ENCODE results near the gene TNFSF12. TPM values are rescaled to one million over a fixed set of nuclear protein-coding genes. Genes with fewer than 3 reads are reported as not detected.

Gene TNFSF12
- total and polyA plus RNA-seq, 3 donors from 2014 or later: 17.0 to 21.5 (median 20.6) TPM

- Histone ChIP-seq H3K27me3 (no peaks in the 10 kb centered on the region), H3K4me1 (peaks cover 33% of the 10 kb centered on the region), H3K9me3 (no peaks in the 10 kb centered on the region), H3K27ac (peak overlapping the region; percentile 90 to 94), H3K36me3 (ENCODE audit: low read depth, missing control alignments) (no peaks in the 10 kb centered on the region), H3K4me3 (peak overlapping the region; percentile 52 to 72)
- intact Hi-C loops (cut with DNase I; ENCODE audit: low total_unique reads): no loop called here
- 49 to 61% methylated on average over 27 to 36 of the region's 36 CpGs for WGBS, 2 donors
- TF ChIP-seq POLR2A (IDR thresholded peaks at IDR 0.05): no peak
- TF ChIP-seq, protein P1, sequence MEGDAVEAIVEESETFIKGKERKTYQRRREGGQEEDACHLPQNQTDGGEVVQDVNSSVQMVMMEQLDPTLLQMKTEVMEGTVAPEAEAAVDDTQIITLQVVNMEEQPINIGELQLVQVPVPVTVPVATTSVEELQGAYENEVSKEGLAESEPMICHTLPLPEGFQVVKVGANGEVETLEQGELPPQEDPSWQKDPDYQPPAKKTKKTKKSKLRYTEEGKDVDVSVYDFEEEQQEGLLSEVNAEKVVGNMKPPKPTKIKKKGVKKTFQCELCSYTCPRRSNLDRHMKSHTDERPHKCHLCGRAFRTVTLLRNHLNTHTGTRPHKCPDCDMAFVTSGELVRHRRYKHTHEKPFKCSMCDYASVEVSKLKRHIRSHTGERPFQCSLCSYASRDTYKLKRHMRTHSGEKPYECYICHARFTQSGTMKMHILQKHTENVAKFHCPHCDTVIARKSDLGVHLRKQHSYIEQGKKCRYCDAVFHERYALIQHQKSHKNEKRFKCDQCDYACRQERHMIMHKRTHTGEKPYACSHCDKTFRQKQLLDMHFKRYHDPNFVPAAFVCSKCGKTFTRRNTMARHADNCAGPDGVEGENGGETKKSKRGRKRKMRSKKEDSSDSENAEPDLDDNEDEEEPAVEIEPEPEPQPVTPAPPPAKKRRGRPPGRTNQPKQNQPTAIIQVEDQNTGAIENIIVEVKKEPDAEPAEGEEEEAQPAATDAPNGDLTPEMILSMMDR (IDR thresholded peaks at IDR 0.05): no peak
- no peak for DNase-seq
Observed at GRCh38 chr17:7582396-7583252, 33.8 kb downstream of the TNFSF12 start.

DNA sequence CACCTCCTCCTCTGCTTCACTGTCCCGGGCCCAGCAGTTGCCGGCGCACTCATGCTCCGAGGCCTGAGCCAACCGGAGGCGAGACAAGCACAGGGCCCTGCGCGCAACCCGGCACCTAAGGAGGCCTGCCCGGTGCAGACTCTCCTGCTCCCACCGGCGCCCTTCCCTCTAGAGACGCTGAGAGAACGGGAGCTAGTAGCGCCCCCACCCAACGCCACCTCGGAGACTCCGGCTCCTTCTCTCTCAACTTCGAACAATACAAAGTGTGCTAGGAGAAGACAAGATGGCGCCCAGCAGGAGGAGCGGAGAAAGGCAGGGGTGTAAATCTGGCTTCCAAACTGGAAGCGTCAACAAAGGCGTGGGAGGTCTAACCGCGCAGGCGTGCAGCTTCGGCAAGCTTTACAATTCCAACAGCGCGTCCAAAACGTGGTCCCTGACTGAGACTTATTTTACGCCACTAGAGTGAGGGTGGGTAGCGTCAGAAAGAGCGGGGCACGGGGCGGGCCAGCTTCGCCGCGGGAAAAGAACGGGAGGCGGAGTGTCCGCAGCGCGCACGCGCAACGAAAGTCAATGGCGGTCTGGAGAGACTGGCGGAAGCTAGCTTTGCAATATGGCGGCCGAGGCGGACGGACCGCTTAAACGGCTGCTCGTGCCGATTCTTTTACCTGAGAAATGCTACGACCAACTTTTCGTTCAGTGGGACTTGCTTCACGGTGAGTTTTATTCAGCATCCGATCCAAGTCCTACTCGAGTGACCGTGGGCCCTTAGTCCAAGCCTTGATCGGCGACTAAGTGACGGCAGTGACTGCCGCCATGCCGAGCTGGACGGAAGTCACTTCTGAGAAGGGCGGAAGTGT is 34.6 kb downstream of the TNFSF12 start, which contains the start of gene MPDU1:
MPDU1 (plus strand) TSS at position 600 of the 857 bp plus-strand sequence; CDS start at position 611, 11 bp downstream.
- Histone ChIP-seq H3K36me3 (ENCODE audit: low read depth, missing control alignments) (no peaks in the 10 kb centered on the region), H3K9me3 (no peaks in the 10 kb centered on the region), H3K4me3 (peak within 1 kb of the TSS; percentile 52 to 72), H3K27ac (peak within 1 kb of the TSS; percentile 90 to 94), H3K27me3 (no peaks in the 10 kb centered on the region), H3K4me1 (peaks cover 34% of the 10 kb centered on the region)
- intact Hi-C loops (cut with DNase I; ENCODE audit: low total_unique reads): no loop called here
- peak; percentile 97 for DNase-seq
- TF ChIP-seq, protein P1 (IDR thresholded peaks at IDR 0.05): no peak
- TF ChIP-seq POLR2A (IDR thresholded peaks at IDR 0.05): no peak
- WGBS, 2 donors: 1 to 9% methylated on average over 49 to 69 of the region's 69 CpGs

GRCh38 chr17:7586673-7587419 is 38.0 kb downstream of the TNFSF12 start:
- Histone ChIP-seq H3K36me3 (ENCODE audit: low read depth, missing control alignments) (no peaks in the 10 kb centered on the region), H3K27me3 (no peaks in the 10 kb centered on the region), H3K4me1 (peaks cover 24% of the 10 kb centered on the region), H3K27ac (no peak overlapping the region), H3K9me3 (no peaks in the 10 kb centered on the region), H3K4me3 (no peak overlapping the region)
- WGBS, 2 donors: 80 to 94% methylated on average over 9 of the region's 9 CpGs
- no peak for DNase-seq
- intact Hi-C loops (cut with DNase I; ENCODE audit: low total_unique reads): no loop called here
- no peak for TF ChIP-seq POLR2A (IDR thresholded peaks at IDR 0.05)
- TF ChIP-seq, protein P1 (IDR thresholded peaks at IDR 0.05): no peak

GRCh38 chr17:7587420-7588151 is 38.7 kb downstream of the TNFSF12 start:
- Histone ChIP-seq H3K4me3 (no peak overlapping the region), H3K27ac (no peak overlapping the region), H3K4me1 (peaks cover 17% of the 10 kb centered on the region), H3K27me3 (no peaks in the 10 kb centered on the region), H3K9me3 (no peaks in the 10 kb centered on the region), H3K36me3 (ENCODE audit: low read depth, missing control alignments) (no peaks in the 10 kb centered on the region)
- DNase-seq: no peak
- 76 to 78% methylated on average over 12 of the region's 12 CpGs for WGBS, 2 donors
- TF ChIP-seq, protein P1 (IDR thresholded peaks at IDR 0.05): no peak
- TF ChIP-seq POLR2A (IDR thresholded peaks at IDR 0.05): no peak
- intact Hi-C loops (cut with DNase I; ENCODE audit: low total_unique reads): no loop called here

All from testis (tissue), 3 donors.